ENCODE data around the gene IRF2BP2.

The IRF2BP2 gene

GRCh38 chr1:234614081-234614489 lies 4.1 kb upstream of the IRF2BP2 start:
- no peaks in the 10 kb centered on the region for H3K27me3 ChIP-seq (ENCODE audit: insufficient read depth, low read length, poor library complexity)
- H3K4me3 ChIP-seq (ENCODE audit: low read depth in 1 of 2, low read length in 2 of 2) = no peak overlapping the region
- ATAC-seq (ENCODE audit: insufficient read depth, low read depth) = no peak
- H3K4me2 ChIP-seq (ENCODE audit: insufficient read depth, low read length) = peak overlapping the region; percentile 82; the same call in 1 of the 2 replicates
- peaks cover 43% of the 10 kb centered on the region for H3K4me1 ChIP-seq (ENCODE audit: insufficient read depth, low read length)
- peak overlapping the region; percentile 98; the same call in 1 of the 2 replicates for H3K9ac ChIP-seq (ENCODE audit: low read depth, low read length)
- no peaks in the 10 kb centered on the region; the same call in 1 of the 2 replicates for H4K20me1 ChIP-seq (ENCODE audit: insufficient read depth, low read length)
- H3K27ac ChIP-seq (ENCODE audit: low read length) = peak overlapping the region; percentile 98
- DNase-seq = no peak
- H3K79me2 ChIP-seq (ENCODE audit: insufficient read depth, low read length) = peaks cover 8% of the 10 kb centered on the region
- TF ChIP-seq CTCF (IDR thresholded peaks at IDR 0.05; ENCODE audit: borderline replicate concordance, extremely low read depth, low read length, poor library complexity, severe bottlenecking) = no peak
- no peak for TF ChIP-seq EZH2 (IDR thresholded peaks at IDR 0.05; ENCODE audit: borderline replicate concordance, low read depth, low read length, severe bottlenecking)
- H3K9me3 ChIP-seq (ENCODE audit: insufficient read depth, low read length, severe bottlenecking) = no peaks in the 10 kb centered on the region
- H3K36me3 ChIP-seq (ENCODE audit: insufficient read depth, low read length) = peaks cover 2% of the 10 kb centered on the region; the same call in 1 of the 2 replicates
- H2AFZ ChIP-seq (ENCODE audit: low read depth, low read length) = no peak overlapping the region

GRCh38 chr1:234613128-234613875 lies 3.3 kb upstream of the IRF2BP2 start:
- H3K4me1 ChIP-seq (ENCODE audit: insufficient read depth, low read length) = peaks cover 43% of the 10 kb centered on the region
- ATAC-seq (ENCODE audit: insufficient read depth, low read depth) (no peak), DNase-seq (peak; percentile 26)
- H3K4me2 ChIP-seq (ENCODE audit: insufficient read depth, low read length) = peak overlapping the region; percentile 82
- H3K9ac ChIP-seq (ENCODE audit: low read depth, low read length) = peak overlapping the region; percentile 98
- no peak for TF ChIP-seq CTCF (IDR thresholded peaks at IDR 0.05; ENCODE audit: borderline replicate concordance, extremely low read depth, low read length, poor library complexity, severe bottlenecking)
- no peak for TF ChIP-seq EZH2 (IDR thresholded peaks at IDR 0.05; ENCODE audit: borderline replicate concordance, low read depth, low read length, severe bottlenecking)
- no peaks in the 10 kb centered on the region for H3K9me3 ChIP-seq (ENCODE audit: insufficient read depth, low read length, severe bottlenecking)
- H3K27ac ChIP-seq (ENCODE audit: low read length) = peak overlapping the region; percentile 98
- peaks cover 10% of the 10 kb centered on the region; the same call in 1 of the 2 replicates for H3K36me3 ChIP-seq (ENCODE audit: insufficient read depth, low read length)
- H3K4me3 ChIP-seq (ENCODE audit: low read depth in 1 of 2, low read length in 2 of 2) = peak overlapping the region in 1 of 2 experiments; percentile 73; a peak in 2 of 4 replicates
- peaks cover 16% of the 10 kb centered on the region for H3K79me2 ChIP-seq (ENCODE audit: insufficient read depth, low read length)
- peaks cover 2% of the 10 kb centered on the region; the same call in 1 of the 2 replicates for H4K20me1 ChIP-seq (ENCODE audit: insufficient read depth, low read length)
- H2AFZ ChIP-seq (ENCODE audit: low read depth, low read length) = peak overlapping the region; percentile 76
- no peaks in the 10 kb centered on the region for H3K27me3 ChIP-seq (ENCODE audit: insufficient read depth, low read length, poor library complexity)

- Histone ChIP-seq H3K27ac (ENCODE audit: low read length) (peak overlapping the region; percentile 98), H3K27me3 (ENCODE audit: insufficient read depth, low read length, poor library complexity) (no peaks in the 10 kb centered on the region), H3K36me3 (ENCODE audit: insufficient read depth, low read length) (peaks cover 17% of the 10 kb centered on the region), H4K20me1 (ENCODE audit: insufficient read depth, low read length) (peaks cover 10% of the 10 kb centered on the region), H3K4me3 (ENCODE audit: low read depth in 1 of 2, low read length in 2 of 2) (peak overlapping the region in 1 of 2 experiments; percentile 73; a peak in 3 of 4 replicates), H3K9me3 (ENCODE audit: insufficient read depth, low read length, severe bottlenecking) (no peaks in the 10 kb centered on the region), H3K79me2 (ENCODE audit: insufficient read depth, low read length) (peaks cover 24% of the 10 kb centered on the region), H3K9ac (ENCODE audit: low read depth, low read length) (peak overlapping the region; percentile 98), H3K4me2 (ENCODE audit: insufficient read depth, low read length) (peak overlapping the region; percentile 82), H3K4me1 (ENCODE audit: insufficient read depth, low read length) (peaks cover 47% of the 10 kb centered on the region), H2AFZ (ENCODE audit: low read depth, low read length) (peak overlapping the region; percentile 76)
- DNase-seq = peak; percentile 87
- no peak for TF ChIP-seq EZH2 (IDR thresholded peaks at IDR 0.05; ENCODE audit: borderline replicate concordance, low read depth, low read length, severe bottlenecking)
- no peak for TF ChIP-seq CTCF (IDR thresholded peaks at IDR 0.05; ENCODE audit: borderline replicate concordance, extremely low read depth, low read length, poor library complexity, severe bottlenecking)
- peak; percentile 41 for ATAC-seq (ENCODE audit: insufficient read depth, low read depth)
Observed at GRCh38 chr1:234612352-234613127, 2.6 kb upstream of the IRF2BP2 start.
